SU-DHL-6 (cell line): ENCODE results near the gene DHRS13.

ENCODE experiments used
- H2AFZ ChIP-seq: fragments of 200-600 bp; sonication (generic); 2 replicates; pipeline ENCODE4 v1.6.1; 2014; ENCODE audit warnings: low read depth, mild to moderate bottlenecking, moderate library complexity, mixed read lengths, antibody characterized with exemption, low read length; ENCODE audit not compliant: severe bottlenecking
- H3F3A ChIP-seq: fragments of 200-600 bp; shearing (Covaris generic); 2 replicates; pipeline ENCODE4 v1.6.0; 2016; ENCODE audit warnings: antibody characterized with exemption, mild to moderate bottlenecking; ENCODE audit not compliant: insufficient read depth
- H3K27ac ChIP-seq: fragments of 200-600 bp; sonication (generic); 2 replicates; pipeline ENCODE4 v1.5.1; 2016; ENCODE audit warnings: low read depth, mild to moderate bottlenecking, low read length, moderate library complexity, mixed read lengths
- H3K27me3 ChIP-seq: fragments of 200-600 bp; sonication (generic), shearing (Covaris generic); 2 replicates; pipeline ENCODE4 v1.6.0; 2014; ENCODE audit warnings: mild to moderate bottlenecking, low read length
- H3K36me3 ChIP-seq: fragments of 200-600 bp; sonication (generic); 2 replicates; pipeline ENCODE4 v1.6.1; 2014; ENCODE audit warnings: mild to moderate bottlenecking, low read length, mixed read lengths
- H3K4me2 ChIP-seq: fragments of 300-600, 200-600 bp; shearing (Covaris generic), sonication (generic); 2 replicates; pipeline ENCODE4 v1.6.0; 2014; ENCODE audit warnings: low read length, low read depth, mild to moderate bottlenecking; ENCODE audit not compliant: poor library complexity, severe bottlenecking
- H3K4me3 ChIP-seq: fragments of 200-600 bp; sonication (generic); 2 replicates; pipeline ENCODE4 v1.5.1; 2014; ENCODE audit warnings: antibody characterized with exemption, low read length, mild to moderate bottlenecking, mixed read lengths; ENCODE audit not compliant: insufficient read depth, poor library complexity, severe bottlenecking
- H3K79me2 ChIP-seq: fragments of 200-600 bp; sonication (generic); 2 replicates; pipeline ENCODE4 v1.6.1; 2014; ENCODE audit warnings: mild to moderate bottlenecking, low read length, moderate library complexity; ENCODE audit not compliant: insufficient read depth
- H3K9ac ChIP-seq: fragments of 200-600 bp; sonication (generic); 2 replicates; pipeline ENCODE4 v1.7.0; 2014; ENCODE audit warnings: mild to moderate bottlenecking, low read length
- H3K9me2 ChIP-seq: fragments of 200-600 bp; sonication (generic); replicated peaks from 2 replicates; pipeline ENCODE4 v1.6.1; 2014; ENCODE audit warnings: low read length; ENCODE audit not compliant: insufficient read depth
- H3K9me3 ChIP-seq: fragments of 200-600 bp; sonication (generic); 2 replicates; pipeline ENCODE4 v1.6.1; 2014; ENCODE audit warnings: low read length, mixed read lengths; ENCODE audit not compliant: insufficient read depth
- H4K20me1 ChIP-seq: fragments of 200-600 bp; sonication (generic); 2 replicates; pipeline ENCODE4 v1.6.1; 2014; ENCODE audit warnings: low read depth, mild to moderate bottlenecking, antibody characterized with exemption, low read length, moderate library complexity, mixed read lengths
- EZH2phosphoT487 ChIP-seq: fragments of 200-600 bp; sonication (generic), shearing (Covaris generic); conservative IDR thresholded peaks from 2 replicates; pipeline ENCODE4 v1.6.1; 2018; ENCODE audit warnings: mild to moderate bottlenecking, antibody characterized with exemption, low read length, moderate library complexity, mixed read lengths
- TF ChIP-seq, protein P1 (sequence below): fragments of 200-600 bp; sonication (generic); IDR thresholded peaks from one replicate; pipeline ENCODE4 v1.5.1; 2017; ENCODE audit warnings: antibody characterized with exemption, mild to moderate bottlenecking, low read length, moderate library complexity; ENCODE audit not compliant: insufficient read depth, poor library complexity, severe bottlenecking

Gene DHRS13

GRCh38 chr17:28941251-28941650 is 38.4 kb upstream of the DHRS13 start:
- H2AFZ ChIP-seq: no peak overlapping the region
- no peaks in the 10 kb centered on the region for H3K27me3 ChIP-seq
- H3K4me3 ChIP-seq: no peak overlapping the region
- peaks cover 99% of the 10 kb centered on the region for H3K79me2 ChIP-seq
- H3K27ac ChIP-seq: no peak overlapping the region
- peaks cover 9% of the 10 kb centered on the region for H3K36me3 ChIP-seq
- H3K4me2 ChIP-seq: no peak overlapping the region
- no peaks in the 10 kb centered on the region for H3F3A ChIP-seq
- no peak overlapping the region for H3K9ac ChIP-seq
- H3K9me3 ChIP-seq: no peaks in the 10 kb centered on the region
- H3K9me2 ChIP-seq: no peaks in the 10 kb centered on the region
- no peak for TF ChIP-seq EZH2phosphoT487
- TF ChIP-seq, protein P1, sequence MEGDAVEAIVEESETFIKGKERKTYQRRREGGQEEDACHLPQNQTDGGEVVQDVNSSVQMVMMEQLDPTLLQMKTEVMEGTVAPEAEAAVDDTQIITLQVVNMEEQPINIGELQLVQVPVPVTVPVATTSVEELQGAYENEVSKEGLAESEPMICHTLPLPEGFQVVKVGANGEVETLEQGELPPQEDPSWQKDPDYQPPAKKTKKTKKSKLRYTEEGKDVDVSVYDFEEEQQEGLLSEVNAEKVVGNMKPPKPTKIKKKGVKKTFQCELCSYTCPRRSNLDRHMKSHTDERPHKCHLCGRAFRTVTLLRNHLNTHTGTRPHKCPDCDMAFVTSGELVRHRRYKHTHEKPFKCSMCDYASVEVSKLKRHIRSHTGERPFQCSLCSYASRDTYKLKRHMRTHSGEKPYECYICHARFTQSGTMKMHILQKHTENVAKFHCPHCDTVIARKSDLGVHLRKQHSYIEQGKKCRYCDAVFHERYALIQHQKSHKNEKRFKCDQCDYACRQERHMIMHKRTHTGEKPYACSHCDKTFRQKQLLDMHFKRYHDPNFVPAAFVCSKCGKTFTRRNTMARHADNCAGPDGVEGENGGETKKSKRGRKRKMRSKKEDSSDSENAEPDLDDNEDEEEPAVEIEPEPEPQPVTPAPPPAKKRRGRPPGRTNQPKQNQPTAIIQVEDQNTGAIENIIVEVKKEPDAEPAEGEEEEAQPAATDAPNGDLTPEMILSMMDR: no peak
- H4K20me1 ChIP-seq: peaks cover 46% of the 10 kb centered on the region

- Histone ChIP-seq H4K20me1 (peaks cover 48% of the 10 kb centered on the region), H3K79me2 (peaks cover 99% of the 10 kb centered on the region), H3K36me3 (peaks cover 9% of the 10 kb centered on the region)
These were observed 37.8 kb upstream of the DHRS13 start for GRCh38 chr17:28940675-28941074.

DNA sequence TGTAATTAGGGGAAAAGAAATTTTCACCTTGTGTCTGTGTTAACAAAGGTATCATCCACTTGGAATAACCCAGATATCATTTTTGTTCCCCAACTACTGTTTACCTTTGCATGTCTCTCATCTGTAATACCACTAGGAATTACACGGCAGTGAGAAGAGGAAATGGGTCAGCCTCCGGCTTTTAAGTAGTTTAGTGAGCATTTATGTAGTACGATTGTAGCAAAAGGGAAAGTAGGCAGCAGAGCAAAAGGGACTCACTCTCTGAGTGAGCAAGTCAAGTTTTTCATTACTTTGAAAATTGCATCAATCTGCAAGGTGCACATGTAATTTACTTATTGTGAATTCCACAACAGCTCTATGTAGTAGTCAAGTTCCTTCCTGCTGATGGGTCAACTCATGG is 37.3 kb upstream of the DHRS13 start:
- H3K27me3 ChIP-seq: no peaks in the 10 kb centered on the region
- peaks cover 49% of the 10 kb centered on the region for H4K20me1 ChIP-seq
- H3K79me2 ChIP-seq: peaks cover 99% of the 10 kb centered on the region
- H3K36me3 ChIP-seq: peaks cover 9% of the 10 kb centered on the region
- no peak overlapping the region for H2AFZ ChIP-seq
- H3K4me3 ChIP-seq: no peak overlapping the region
- no peaks in the 10 kb centered on the region for H3K9me3 ChIP-seq
- H3K9me2 ChIP-seq: no peaks in the 10 kb centered on the region
- H3F3A ChIP-seq: no peaks in the 10 kb centered on the region
- H3K27ac ChIP-seq: no peak overlapping the region
- no peak for TF ChIP-seq EZH2phosphoT487
- TF ChIP-seq, protein P1: no peak
- no peak overlapping the region for H3K4me2 ChIP-seq
- H3K9ac ChIP-seq: no peak overlapping the region

More at GRCh38 chr17:28940675-28941074, 37.8 kb upstream of the DHRS13 start:
- no peaks in the 10 kb centered on the region for H3K9me3 ChIP-seq
- H3F3A ChIP-seq: no peaks in the 10 kb centered on the region
- H3K4me3 ChIP-seq: no peak overlapping the region
- H3K27ac ChIP-seq: no peak overlapping the region
- no peak overlapping the region for H3K9ac ChIP-seq
- no peaks in the 10 kb centered on the region for H3K27me3 ChIP-seq
- H3K9me2 ChIP-seq: no peaks in the 10 kb centered on the region
- H3K4me2 ChIP-seq: no peak overlapping the region
- H2AFZ ChIP-seq: no peak overlapping the region
- TF ChIP-seq, protein P1: no peak
- TF ChIP-seq EZH2phosphoT487: no peak
